ENCODE results near the gene MNX1. TPM values are rescaled to one million over a fixed set of nuclear protein-coding genes. Genes with fewer than 3 reads are reported as not detected.
A peak's percentile ranks its signal among the peaks of the same experiment; 100 is the strongest.

MNX1 gene
- total and polyA plus RNA-seq, 4 donors, result 0.08 TPM; not detected in 3

DNA sequence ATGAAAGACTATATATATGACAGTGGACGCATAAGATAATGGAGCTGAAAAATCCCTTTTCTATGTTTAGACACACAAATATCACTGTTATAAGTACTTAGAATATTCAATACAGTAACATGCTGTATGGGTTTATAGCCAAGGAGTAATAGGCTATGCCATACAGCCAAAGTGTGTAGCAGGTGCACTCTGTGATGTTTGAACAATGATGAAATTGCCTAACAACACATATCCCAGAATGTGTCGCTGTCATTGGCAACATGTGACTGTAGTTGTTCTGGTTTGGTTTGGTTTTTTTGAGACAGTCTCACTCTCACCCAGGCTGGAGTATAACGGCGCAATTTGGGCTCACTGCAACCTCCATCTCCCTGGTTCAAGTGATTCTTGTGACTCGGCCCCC lies 34.8 kb downstream of the MNX1 start:
- Histone ChIP-seq H3K27me3 (ENCODE audit: control insufficient read depth in 4 of 4, insufficient read depth in 4 of 4, low read length in 3 of 4) (no peaks in the 10 kb centered on the region), H3K4me1 (ENCODE audit: control insufficient read depth in 4 of 4, insufficient read depth in 4 of 4, low read length in 3 of 4) (no peaks in the 10 kb centered on the region), H3K9me3 (ENCODE audit: control insufficient read depth in 4 of 4, low read length in 3 of 4) (no peaks in the 10 kb centered on the region), H3K36me3 (ENCODE audit: control insufficient read depth in 4 of 4, insufficient read depth in 3 of 4, low read depth in 1 of 4, low read length in 3 of 4) (peaks cover 2 to 9% (median 7%) of the 10 kb centered on the region in 4 donors), H3K4me3 (ENCODE audit: low read depth in 1 of 3, low read length in 3 of 3) (no peak overlapping the region), H3K9ac (ENCODE audit: low read depth in 1 of 2, low read length in 2 of 2) (no peak overlapping the region), H3K27ac (ENCODE audit: low read depth in 1 of 2, low read length in 2 of 2) (no peak overlapping the region)
- no peak for TF ChIP-seq HNF4A (conservative IDR thresholded peaks at IDR 0.05)
- no peak for TF ChIP-seq RAD21 (IDR thresholded peaks at IDR 0.05)
- WGBS, result 86% methylated on average over 5 of the region's 5 CpGs
- no peak for DNase-seq (ENCODE audit: low spot score)

DNA sequence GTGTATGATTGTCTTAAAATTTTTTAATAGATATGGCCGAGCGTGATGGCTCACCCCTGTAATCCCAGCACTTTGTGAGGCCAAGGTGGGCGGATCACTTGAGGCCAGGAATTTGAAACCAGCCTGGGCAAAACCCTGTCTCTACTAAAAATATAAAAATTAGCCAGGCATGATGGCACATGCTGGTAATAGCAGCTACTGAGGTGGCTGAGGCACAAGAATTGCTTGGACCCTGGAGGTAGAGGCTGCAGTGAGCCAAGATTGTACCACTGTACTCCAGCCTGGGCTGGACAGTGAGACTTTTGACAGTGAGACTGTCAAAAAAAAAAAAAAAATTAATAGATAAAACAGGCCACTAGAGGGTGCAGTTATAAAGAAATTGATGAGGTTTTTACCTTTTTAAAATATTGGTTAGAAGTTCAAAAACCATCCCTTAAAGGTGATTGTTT lies 40.5 kb downstream of the MNX1 start:
- DNase-seq (ENCODE audit: low spot score), result no peak
- no peaks in the 10 kb centered on the region for H3K9me3 ChIP-seq (ENCODE audit: control insufficient read depth in 4 of 4, low read length in 3 of 4)
- TF ChIP-seq, protein P1, sequence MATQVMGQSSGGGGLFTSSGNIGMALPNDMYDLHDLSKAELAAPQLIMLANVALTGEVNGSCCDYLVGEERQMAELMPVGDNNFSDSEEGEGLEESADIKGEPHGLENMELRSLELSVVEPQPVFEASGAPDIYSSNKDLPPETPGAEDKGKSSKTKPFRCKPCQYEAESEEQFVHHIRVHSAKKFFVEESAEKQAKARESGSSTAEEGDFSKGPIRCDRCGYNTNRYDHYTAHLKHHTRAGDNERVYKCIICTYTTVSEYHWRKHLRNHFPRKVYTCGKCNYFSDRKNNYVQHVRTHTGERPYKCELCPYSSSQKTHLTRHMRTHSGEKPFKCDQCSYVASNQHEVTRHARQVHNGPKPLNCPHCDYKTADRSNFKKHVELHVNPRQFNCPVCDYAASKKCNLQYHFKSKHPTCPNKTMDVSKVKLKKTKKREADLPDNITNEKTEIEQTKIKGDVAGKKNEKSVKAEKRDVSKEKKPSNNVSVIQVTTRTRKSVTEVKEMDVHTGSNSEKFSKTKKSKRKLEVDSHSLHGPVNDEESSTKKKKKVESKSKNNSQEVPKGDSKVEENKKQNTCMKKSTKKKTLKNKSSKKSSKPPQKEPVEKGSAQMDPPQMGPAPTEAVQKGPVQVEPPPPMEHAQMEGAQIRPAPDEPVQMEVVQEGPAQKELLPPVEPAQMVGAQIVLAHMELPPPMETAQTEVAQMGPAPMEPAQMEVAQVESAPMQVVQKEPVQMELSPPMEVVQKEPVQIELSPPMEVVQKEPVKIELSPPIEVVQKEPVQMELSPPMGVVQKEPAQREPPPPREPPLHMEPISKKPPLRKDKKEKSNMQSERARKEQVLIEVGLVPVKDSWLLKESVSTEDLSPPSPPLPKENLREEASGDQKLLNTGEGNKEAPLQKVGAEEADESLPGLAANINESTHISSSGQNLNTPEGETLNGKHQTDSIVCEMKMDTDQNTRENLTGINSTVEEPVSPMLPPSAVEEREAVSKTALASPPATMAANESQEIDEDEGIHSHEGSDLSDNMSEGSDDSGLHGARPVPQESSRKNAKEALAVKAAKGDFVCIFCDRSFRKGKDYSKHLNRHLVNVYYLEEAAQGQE (IDR thresholded peaks at IDR 0.05), result no peak
- TF ChIP-seq RAD21 (IDR thresholded peaks at IDR 0.05), result peak; percentile 50 to 55
- TF ChIP-seq EGR1 (IDR thresholded peaks at IDR 0.05; ENCODE audit: low read depth in 2 of 2), result no peak
- TF ChIP-seq, protein P2, sequence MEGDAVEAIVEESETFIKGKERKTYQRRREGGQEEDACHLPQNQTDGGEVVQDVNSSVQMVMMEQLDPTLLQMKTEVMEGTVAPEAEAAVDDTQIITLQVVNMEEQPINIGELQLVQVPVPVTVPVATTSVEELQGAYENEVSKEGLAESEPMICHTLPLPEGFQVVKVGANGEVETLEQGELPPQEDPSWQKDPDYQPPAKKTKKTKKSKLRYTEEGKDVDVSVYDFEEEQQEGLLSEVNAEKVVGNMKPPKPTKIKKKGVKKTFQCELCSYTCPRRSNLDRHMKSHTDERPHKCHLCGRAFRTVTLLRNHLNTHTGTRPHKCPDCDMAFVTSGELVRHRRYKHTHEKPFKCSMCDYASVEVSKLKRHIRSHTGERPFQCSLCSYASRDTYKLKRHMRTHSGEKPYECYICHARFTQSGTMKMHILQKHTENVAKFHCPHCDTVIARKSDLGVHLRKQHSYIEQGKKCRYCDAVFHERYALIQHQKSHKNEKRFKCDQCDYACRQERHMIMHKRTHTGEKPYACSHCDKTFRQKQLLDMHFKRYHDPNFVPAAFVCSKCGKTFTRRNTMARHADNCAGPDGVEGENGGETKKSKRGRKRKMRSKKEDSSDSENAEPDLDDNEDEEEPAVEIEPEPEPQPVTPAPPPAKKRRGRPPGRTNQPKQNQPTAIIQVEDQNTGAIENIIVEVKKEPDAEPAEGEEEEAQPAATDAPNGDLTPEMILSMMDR (IDR thresholded peaks at IDR 0.05; ENCODE audit: low read depth, low read length, missing input control), result peak; percentile 18
- H3K4me3 ChIP-seq (ENCODE audit: low read depth in 1 of 3, low read length in 3 of 3), result no peak overlapping the region
- peaks cover 9 to 38% (median 27%) of the 10 kb centered on the region in 4 donors for H3K36me3 ChIP-seq (ENCODE audit: control insufficient read depth in 4 of 4, insufficient read depth in 3 of 4, low read depth in 1 of 4, low read length in 3 of 4)
- no peak overlapping the region for H3K27ac ChIP-seq (ENCODE audit: low read depth in 1 of 2, low read length in 2 of 2)
- H3K9ac ChIP-seq (ENCODE audit: low read depth in 1 of 2, low read length in 2 of 2), result no peak overlapping the region
- WGBS, result 85% methylated on average over 3 of the region's 3 CpGs
- no peaks in the 10 kb centered on the region for H3K4me1 ChIP-seq (ENCODE audit: control insufficient read depth in 4 of 4, insufficient read depth in 4 of 4, low read length in 3 of 4)
- H3K27me3 ChIP-seq (ENCODE audit: control insufficient read depth in 4 of 4, insufficient read depth in 4 of 4, low read length in 3 of 4), result no peaks in the 10 kb centered on the region

DNA sequence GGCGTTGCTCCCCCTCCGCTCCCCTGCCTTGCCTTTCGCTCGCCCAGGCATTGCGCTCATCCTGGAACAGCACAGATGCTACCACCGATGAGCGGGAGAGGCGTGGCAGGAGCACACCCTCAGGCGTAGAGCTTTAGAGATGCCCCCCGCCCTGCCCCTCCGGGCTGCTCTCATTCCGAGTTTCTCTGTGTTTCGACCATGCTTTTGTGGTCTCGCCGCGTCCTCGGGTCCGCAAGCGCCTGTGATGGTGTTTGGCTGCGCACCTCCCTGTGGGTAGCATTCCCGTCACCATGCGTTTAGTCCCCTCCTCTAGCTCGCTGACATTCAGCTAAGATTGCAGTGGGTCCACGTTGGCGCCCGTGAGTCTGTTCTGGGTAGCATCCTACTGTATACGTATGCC lies 42.3 kb downstream of the MNX1 start:
- peaks cover 7 to 53% (median 41%) of the 10 kb centered on the region in 4 donors for H3K36me3 ChIP-seq (ENCODE audit: control insufficient read depth in 4 of 4, insufficient read depth in 3 of 4, low read depth in 1 of 4, low read length in 3 of 4)
- TF ChIP-seq HNF4A (conservative IDR thresholded peaks at IDR 0.05), result no peak
- no peak for TF ChIP-seq SP1 (IDR thresholded peaks at IDR 0.05)
- TF ChIP-seq, protein P3, sequence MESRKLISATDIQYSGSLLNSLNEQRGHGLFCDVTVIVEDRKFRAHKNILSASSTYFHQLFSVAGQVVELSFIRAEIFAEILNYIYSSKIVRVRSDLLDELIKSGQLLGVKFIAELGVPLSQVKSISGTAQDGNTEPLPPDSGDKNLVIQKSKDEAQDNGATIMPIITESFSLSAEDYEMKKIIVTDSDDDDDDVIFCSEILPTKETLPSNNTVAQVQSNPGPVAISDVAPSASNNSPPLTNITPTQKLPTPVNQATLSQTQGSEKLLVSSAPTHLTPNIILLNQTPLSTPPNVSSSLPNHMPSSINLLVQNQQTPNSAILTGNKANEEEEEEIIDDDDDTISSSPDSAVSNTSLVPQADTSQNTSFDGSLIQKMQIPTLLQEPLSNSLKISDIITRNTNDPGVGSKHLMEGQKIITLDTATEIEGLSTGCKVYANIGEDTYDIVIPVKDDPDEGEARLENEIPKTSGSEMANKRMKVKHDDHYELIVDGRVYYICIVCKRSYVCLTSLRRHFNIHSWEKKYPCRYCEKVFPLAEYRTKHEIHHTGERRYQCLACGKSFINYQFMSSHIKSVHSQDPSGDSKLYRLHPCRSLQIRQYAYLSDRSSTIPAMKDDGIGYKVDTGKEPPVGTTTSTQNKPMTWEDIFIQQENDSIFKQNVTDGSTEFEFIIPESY (IDR thresholded peaks at IDR 0.05), result no peak
- no peak for TF ChIP-seq FOXA2 (IDR thresholded peaks at IDR 0.05)
- TF ChIP-seq HNF4G (IDR thresholded peaks at IDR 0.05), result no peak
- TF ChIP-seq, protein P4, sequence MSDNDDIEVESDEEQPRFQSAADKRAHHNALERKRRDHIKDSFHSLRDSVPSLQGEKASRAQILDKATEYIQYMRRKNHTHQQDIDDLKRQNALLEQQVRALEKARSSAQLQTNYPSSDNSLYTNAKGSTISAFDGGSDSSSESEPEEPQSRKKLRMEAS (IDR thresholded peaks at IDR 0.05), result no peak
- no peak for TF ChIP-seq JUND (IDR thresholded peaks at IDR 0.05)
- TF ChIP-seq EGR1 (IDR thresholded peaks at IDR 0.05; ENCODE audit: low read depth in 2 of 2), result no peak
- TF ChIP-seq FOXA1 (IDR thresholded peaks at IDR 0.05), result no peak
- no peak for TF ChIP-seq GABPA (IDR thresholded peaks at IDR 0.05 in 1 of 2, conservative IDR thresholded peaks at IDR 0.05 in 1 of 2)
- TF ChIP-seq NR2F2 (IDR thresholded peaks at IDR 0.05), result no peak
- TF ChIP-seq, protein P5, sequence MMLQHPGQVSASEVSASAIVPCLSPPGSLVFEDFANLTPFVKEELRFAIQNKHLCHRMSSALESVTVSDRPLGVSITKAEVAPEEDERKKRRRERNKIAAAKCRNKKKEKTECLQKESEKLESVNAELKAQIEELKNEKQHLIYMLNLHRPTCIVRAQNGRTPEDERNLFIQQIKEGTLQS (IDR thresholded peaks at IDR 0.05), result no peak
- TF ChIP-seq, protein P1 (IDR thresholded peaks at IDR 0.05), result no peak
- TF ChIP-seq RAD21 (IDR thresholded peaks at IDR 0.05), result no peak
- TF ChIP-seq TAF1 (conservative IDR thresholded peaks at IDR 0.05), result no peak
- no peak for TF ChIP-seq YY1 (IDR thresholded peaks at IDR 0.05)
- no peaks in the 10 kb centered on the region for H3K4me1 ChIP-seq (ENCODE audit: control insufficient read depth in 4 of 4, insufficient read depth in 4 of 4, low read length in 3 of 4)
- no peak overlapping the region for H3K9ac ChIP-seq (ENCODE audit: low read depth in 1 of 2, low read length in 2 of 2)
- H3K9me3 ChIP-seq (ENCODE audit: control insufficient read depth in 4 of 4, low read length in 3 of 4), result no peaks in the 10 kb centered on the region
- no peaks in the 10 kb centered on the region for H3K27me3 ChIP-seq (ENCODE audit: control insufficient read depth in 4 of 4, insufficient read depth in 4 of 4, low read length in 3 of 4)
- H3K27ac ChIP-seq (ENCODE audit: low read depth in 1 of 2, low read length in 2 of 2), result no peak overlapping the region
- no peak for DNase-seq (ENCODE audit: low spot score)
- WGBS, result 98% methylated on average over 27 of the region's 27 CpGs
- H3K4me3 ChIP-seq (ENCODE audit: low read depth in 1 of 3, low read length in 3 of 3), result no peak overlapping the region

All from liver (tissue), 9 donors.